Esophagus mucosa (tissue), 1 donor: Measurements from ENCODE around the gene KRT4. TPM values are rescaled to one million over a fixed set of nuclear protein-coding genes. Genes with fewer than 3 reads are reported as not detected.

ENCODE experiments used
- ATAC-seq: fragments of 200-7000 bp; cut with Tn5 transposase; one replicate; pipeline ENCODE4 v1.9.1; 2020
- total RNA-seq: library from RNA; stranded (reverse); gene quantifications from one replicate; pipeline ENCODE4 v1.2.4, GENCODE V29; 2023
- donor health status: DM: yes; HTN: yes; CAD: no.

KRT4 gene
- total RNA-seq, 1 donor from 2014 or later: 1,080 TPM

GRCh38 chr12:52821826-52822660 is 8.1 kb upstream of the KRT4 start:
- peak; percentile 26 for ATAC-seq

GRCh38 chr12:52821071-52821730 is 7.3 kb upstream of the KRT4 start:
- ATAC-seq: no peak

DNA sequence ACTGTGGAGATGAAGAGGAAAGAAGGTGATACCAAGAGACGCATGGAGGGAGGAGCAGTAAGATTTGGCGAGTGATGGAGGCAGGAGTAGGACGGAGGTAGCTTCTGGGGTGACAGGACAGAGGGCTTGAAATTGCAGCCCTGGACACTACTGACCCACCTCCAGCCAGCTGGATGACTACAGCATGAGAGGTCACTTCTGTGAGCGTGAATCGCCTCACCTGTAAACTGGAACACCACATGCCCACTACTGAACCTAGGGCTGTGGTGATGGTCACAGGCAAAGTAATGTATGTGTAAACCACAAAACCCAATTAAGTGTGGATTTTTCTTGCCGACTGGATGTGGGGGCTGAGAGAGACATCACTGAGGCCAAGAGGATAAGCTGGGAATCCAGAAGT is 6.6 kb upstream of the KRT4 start:
- no peak for ATAC-seq

DNA sequence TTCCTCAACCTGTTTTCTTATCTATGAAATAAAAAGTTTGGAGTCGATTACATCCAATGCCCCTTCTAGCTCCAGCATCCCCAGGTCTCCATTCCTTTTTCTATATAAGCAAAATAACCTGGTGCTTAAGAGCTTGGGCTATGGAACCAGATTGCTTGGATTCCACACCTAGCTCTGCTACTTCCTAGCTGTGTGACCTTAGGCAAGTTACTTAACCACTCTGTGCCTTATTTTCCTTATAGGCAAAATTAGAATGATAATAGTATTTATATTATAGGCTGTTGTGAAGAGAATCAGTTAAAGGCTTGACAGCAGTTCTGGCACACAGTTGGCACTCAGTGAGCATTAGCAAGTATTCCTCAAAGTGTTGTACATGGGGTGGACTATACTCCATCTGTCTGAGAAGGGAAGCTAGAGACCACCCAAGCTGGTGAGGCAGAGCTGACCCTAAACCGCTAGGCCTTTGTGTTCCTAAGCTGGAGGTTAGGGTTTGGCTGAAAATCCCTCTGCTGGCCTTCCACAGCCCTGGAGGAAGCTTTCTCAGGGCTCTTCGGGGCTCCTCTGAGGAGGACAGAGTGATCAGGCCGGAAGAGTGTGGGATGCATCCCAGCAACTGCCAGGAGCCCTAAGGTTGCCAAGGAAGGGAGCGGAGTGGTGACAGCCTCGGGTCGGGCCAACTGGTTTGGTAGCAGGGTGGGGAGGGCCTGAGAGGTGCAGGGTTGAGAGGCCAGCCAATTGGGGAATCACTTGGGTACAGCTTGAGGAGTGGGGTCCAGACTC is 6.0 kb upstream of the KRT4 start:
- no peak for ATAC-seq

- ATAC-seq: no peak
These were observed 5.0 kb upstream of the KRT4 start for GRCh38 chr12:52818887-52819420.

- ATAC-seq: peak; percentile 44
These were observed 4.5 kb upstream of the KRT4 start for GRCh38 chr12:52818388-52818787.

- no peak for ATAC-seq
These were observed 3.9 kb upstream of the KRT4 start for GRCh38 chr12:52817699-52818238.

DNA sequence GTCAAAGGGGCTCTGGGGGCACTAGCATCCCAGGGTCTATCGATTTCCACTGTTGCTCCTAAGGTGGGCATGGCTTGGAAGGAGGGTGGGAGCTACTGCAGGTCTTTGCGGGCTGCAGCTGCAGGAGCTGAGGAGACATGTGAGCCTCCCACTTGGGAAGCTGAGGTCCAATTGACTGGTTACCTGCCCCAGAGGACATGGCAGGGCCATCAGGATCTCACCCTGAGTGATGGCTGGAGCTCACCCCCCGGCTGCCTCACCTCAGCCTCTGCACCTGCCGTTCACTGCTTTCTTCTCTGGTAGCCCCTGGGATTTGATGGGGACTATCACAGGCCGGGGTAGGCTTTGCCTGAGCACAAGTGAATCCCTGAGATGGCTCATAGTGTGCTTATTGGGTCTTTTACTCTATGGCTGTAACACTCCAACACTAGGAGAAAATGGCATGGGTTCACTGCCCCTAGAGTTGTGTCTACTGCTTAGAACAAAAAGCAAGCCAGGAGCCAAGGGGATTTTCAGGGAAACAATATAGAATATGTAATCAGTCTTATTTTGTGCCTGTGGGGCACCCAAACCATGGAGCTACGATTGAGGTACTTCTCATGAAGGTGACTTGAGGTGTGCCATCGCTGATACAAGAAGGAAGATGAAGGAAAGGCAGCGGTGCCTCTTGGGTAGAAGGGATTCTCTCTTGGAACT is 3.2 kb upstream of the KRT4 start:
- ATAC-seq: no peak

GRCh38 chr12:52815676-52816588 is 2.0 kb upstream of the KRT4 start:
- no peak for ATAC-seq

GRCh38 chr12:52815161-52815560 is 1.2 kb upstream of the KRT4 start:
- no peak for ATAC-seq

DNA sequence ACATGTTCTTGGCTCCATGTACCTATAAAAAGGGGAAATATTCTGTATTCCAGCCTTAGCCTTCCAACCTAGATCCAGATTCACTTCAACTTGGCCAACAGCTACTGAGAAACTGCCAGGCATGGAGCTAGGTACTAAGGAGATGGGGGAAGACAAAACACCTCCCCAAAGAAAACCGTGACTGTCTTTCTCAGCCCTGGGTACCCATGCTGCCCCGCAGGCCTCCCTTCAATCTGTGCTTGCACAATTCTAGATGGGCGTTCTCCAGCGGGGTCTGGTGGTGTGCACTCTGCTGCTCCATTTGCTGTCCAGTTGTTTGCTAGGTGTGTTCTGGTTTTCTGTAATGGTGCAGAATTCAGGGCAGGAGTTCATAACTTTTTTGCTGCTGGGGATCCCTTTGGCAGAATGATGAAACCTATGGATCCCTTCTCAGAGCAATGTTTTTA is 817 bp upstream of the KRT4 start:
- no peak for ATAC-seq

- no peak for ATAC-seq
These were observed 605 bp downstream of the KRT4 start for GRCh38 chr12:52813203-52813819.

- peak; percentile 41 for ATAC-seq
These were observed 1.2 kb downstream of the KRT4 start for GRCh38 chr12:52812749-52813148.

GRCh38 chr12:52812073-52812400 is 1.9 kb downstream of the KRT4 start:
- no peak for ATAC-seq

GRCh38 chr12:52811191-52812072 is 2.5 kb downstream of the KRT4 start:
- ATAC-seq: no peak

DNA sequence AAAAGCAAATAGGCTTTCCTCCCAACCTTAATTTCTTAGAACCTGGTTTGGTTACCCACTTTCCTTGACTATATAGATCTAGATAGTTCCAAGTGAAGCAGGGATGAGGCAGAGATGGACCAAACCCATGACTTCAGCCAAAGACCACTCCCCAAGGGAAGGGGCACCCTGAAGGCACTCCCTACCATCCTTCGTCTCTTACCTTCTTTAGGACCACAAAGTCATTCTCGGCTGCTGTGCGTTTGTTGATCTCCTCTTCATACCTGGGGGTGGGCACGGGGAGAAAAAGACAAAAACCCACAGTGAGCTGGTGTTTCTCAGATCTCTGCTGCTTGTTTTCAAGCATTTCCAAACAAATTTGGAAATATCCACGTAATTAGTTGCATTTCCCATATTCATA is 3.4 kb downstream of the KRT4 start:
- ATAC-seq: no peak

- ATAC-seq: no peak
These were observed 4.8 kb downstream of the KRT4 start for GRCh38 chr12:52809166-52809565.

GRCh38 chr12:52808573-52809160 is 5.2 kb downstream of the KRT4 start:
- no peak for ATAC-seq
